ENCODE results near the gene ZNF398. TPM values are rescaled to one million over a fixed set of nuclear protein-coding genes. Genes with fewer than 3 reads are reported as not detected.

ZNF398 gene
- total and polyA plus RNA-seq, 9 of the 15 experiments (the other 6 are each of a cell fraction or from before 2014, with no cell fraction given): 4.0 to 18.6 (median 10.4) TPM

- TF ChIP-seq BCLAF1 (IDR thresholded peaks at IDR 0.05; ENCODE audit: borderline replicate concordance in 1 of 2, control insufficient read depth in 1 of 2, low read depth in 2 of 2, low read length in 1 of 2) (no peak), IFI16 (CRISPR knock-in tag; IDR thresholded peaks at IDR 0.05) (no peak), HMGN3 (IDR thresholded peaks at IDR 0.05; ENCODE audit: borderline replicate concordance, extremely low read depth, insufficient read length, low read depth, low read length) (no peak), MGA (IDR thresholded peaks at IDR 0.05) (no peak), JUND (IDR thresholded peaks at IDR 0.05; ENCODE audit: borderline replicate concordance, low read depth, low read length) (peak; percentile 64; the same call in 1 of the 2 replicates), JUND (tag; IDR thresholded peaks at IDR 0.05; ENCODE audit: borderline replicate concordance, low read depth, low read length) (peak; percentile 12; the same call in 1 of the 3 replicates), MAZ (CRISPR knock-in tag; conservative IDR thresholded peaks at IDR 0.05 in 1 of 2, IDR thresholded peaks at IDR 0.05 in 1 of 2) (no peak), ZNF23 (CRISPR knock-in tag; IDR thresholded peaks at IDR 0.05) (no peak), FOSL1 (tag; conservative IDR thresholded peaks at IDR 0.05) (peak; percentile 47; the same call in 1 of the 2 replicates), ZNF146 (CRISPR knock-in tag; IDR thresholded peaks at IDR 0.05; ENCODE audit: unreplicated experiment) (no peak)
These were observed 5.4 kb upstream of the ZNF398 start (continued) for GRCh38 chr7:149141893-149142292.

Measured in K562 (cell line).